PC-9 (cell line): ENCODE data around the gene PDSS1. TPM values are rescaled to one million over a fixed set of nuclear protein-coding genes. Genes with fewer than 3 reads are reported as not detected.

Experiments
- BruUV-seq: library from RNA; stranded (reverse); fragments of 400-500 nt; replicated peaks from 2 replicates; lab custom pipeline; 2021; lab: Mats Ljungman, UMichigan
- CTCF ChIA-PET: fragments of 300-600 bp; sonication (Branson Sonifier 250); formaldehyde crosslinking; loops from one replicate; lab custom pipeline; 2022; ENCODE audit warnings: antibody characterized with exemption; lab: Charles Lee
- POLR2A ChIA-PET: fragments of 300-600 bp; sonication (Branson Sonifier 250); formaldehyde crosslinking; loops from one replicate; lab custom pipeline; 2022; ENCODE audit warnings: antibody characterized with exemption; ENCODE audit not compliant: unreplicated experiment; lab: Charles Lee
- DNase-seq, 2 experiments: peaks; one replicate each; pipeline versions ENCODE4 v3.0.0 to v3.0.0-alpha.2; 2015 to 2022; ENCODE audit warnings: mixed read lengths in 1 of 2
- H2AFZ ChIP-seq: fragments of 200-600 bp; sonication (generic); 2 replicates; pipeline ENCODE4 v1.8.1; 2017; ENCODE audit warnings: antibody characterized with exemption
- H3F3A ChIP-seq: fragments of 200-600 bp; sonication (generic); 2 replicates; pipeline ENCODE4 v1.8.1; 2017; ENCODE audit warnings: antibody characterized with exemption, mild to moderate bottlenecking, low read depth; ENCODE audit not compliant: insufficient read depth
- H3K27ac ChIP-seq: fragments of 200-600 bp; sonication (generic); 2 replicates; pipeline ENCODE4 v1.6.1; 2016; ENCODE audit warnings: mixed run types
- H3K27me3 ChIP-seq: fragments of 200-600 bp; sonication (generic); 2 replicates; pipeline ENCODE4 v1.6.1; 2016; ENCODE audit warnings: low read depth, mixed run types; ENCODE audit not compliant: insufficient read depth
- H3K36me3 ChIP-seq: fragments of 200-600 bp; sonication (generic); 2 replicates; pipeline ENCODE4 v1.6.1; 2016; ENCODE audit warnings: low read depth, mixed run types
- H3K4me1 ChIP-seq: fragments of 200-600 bp; sonication (generic); replicated peaks from 2 replicates; pipeline ENCODE4 v1.6.1; 2016; ENCODE audit warnings: mixed run types; ENCODE audit not compliant: insufficient read depth
- H3K4me2 ChIP-seq: fragments of 200-600 bp; sonication (generic); 2 replicates; pipeline ENCODE4 v1.6.1; 2017; ENCODE audit warnings: mixed run types
- H3K4me3 ChIP-seq: fragments of 200-600 bp; sonication (generic); 2 replicates; pipeline ENCODE4 v1.6.1; 2016; ENCODE audit warnings: mixed run types
- H3K79me2 ChIP-seq: fragments of 200-600 bp; sonication (generic); 2 replicates; pipeline ENCODE4 v1.6.1; 2017; ENCODE audit warnings: low read depth, mixed run types
- H3K9me2 ChIP-seq: fragments of 200-600 bp; sonication (generic); 2 replicates; pipeline ENCODE4 v1.8.1; 2017; ENCODE audit warnings: mild to moderate bottlenecking; ENCODE audit not compliant: insufficient read depth
- H3K9me3 ChIP-seq: fragments of 200-600 bp; sonication (generic); 2 replicates; pipeline ENCODE4 v1.8.1; 2016; ENCODE audit warnings: low read depth; ENCODE audit not compliant: insufficient read depth
- H4K20me1 ChIP-seq: fragments of 200-600 bp; sonication (generic); 2 replicates; pipeline ENCODE4 v1.8.1; 2017; ENCODE audit not compliant: insufficient read depth
- EZH2 ChIP-seq: fragments of 200-600 bp; sonication (generic); IDR thresholded peaks from 2 replicates; pipeline ENCODE4 v1.8.0; 2017; ENCODE audit warnings: antibody characterized with exemption, low read depth
- intact Hi-C: fragments of 100-400 bp; cut with micrococcal nuclease; formaldehyde crosslinking; loops from one replicate; pipeline ENCODE4 v1.10.0; 2022; ENCODE audit not compliant: unreplicated experiment
- total RNA-seq: library from RNA; stranded (reverse); gene quantifications from 2 replicates; pipeline ENCODE4 v1.2.3, GENCODE V29; 2021
- TF ChIP-seq, protein P1 (sequence below): fragments of 200-600 bp; sonication (generic); conservative IDR thresholded peaks from 2 replicates; pipeline ENCODE4 v1.6.1; 2017; ENCODE audit warnings: mixed run types, antibody characterized with exemption, mild to moderate bottlenecking, moderate library complexity

PDSS1 gene
- total RNA-seq, 1 experiment from 2014 or later = 5.6 TPM

DNA sequence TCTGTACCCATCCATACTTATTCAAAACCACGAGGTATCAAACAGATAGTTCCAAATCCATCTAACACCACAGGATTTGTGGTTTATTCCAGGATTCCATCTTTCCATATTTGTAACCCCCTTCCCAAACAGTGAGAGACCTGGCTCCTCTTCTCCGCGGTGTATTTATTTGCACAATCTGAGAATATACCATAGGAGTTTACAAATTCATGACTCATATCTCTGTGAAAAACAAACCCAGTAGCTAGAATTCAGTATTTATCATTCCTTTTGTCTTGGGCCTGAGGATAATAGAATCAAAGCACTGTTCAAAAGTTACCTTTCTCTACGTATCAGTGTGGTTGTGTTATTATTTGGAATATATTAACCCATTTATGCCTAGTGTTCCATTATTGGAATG lies 31.9 kb downstream of the PDSS1 start:
- Histone ChIP-seq H3K4me2 (no peak overlapping the region), H3K4me3 (no peak overlapping the region), H3K9me3 (no peaks in the 10 kb centered on the region), H3K27me3 (no peaks in the 10 kb centered on the region), H2AFZ (no peak overlapping the region), H3K27ac (no peak overlapping the region), H3K79me2 (no peaks in the 10 kb centered on the region), H3K36me3 (no peaks in the 10 kb centered on the region), H4K20me1 (no peaks in the 10 kb centered on the region), H3K4me1 (no peaks in the 10 kb centered on the region), H3F3A (no peaks in the 10 kb centered on the region), H3K9me2 (no peaks in the 10 kb centered on the region)
- BruUV-seq = no TSS peak
- TF ChIP-seq, protein P1, sequence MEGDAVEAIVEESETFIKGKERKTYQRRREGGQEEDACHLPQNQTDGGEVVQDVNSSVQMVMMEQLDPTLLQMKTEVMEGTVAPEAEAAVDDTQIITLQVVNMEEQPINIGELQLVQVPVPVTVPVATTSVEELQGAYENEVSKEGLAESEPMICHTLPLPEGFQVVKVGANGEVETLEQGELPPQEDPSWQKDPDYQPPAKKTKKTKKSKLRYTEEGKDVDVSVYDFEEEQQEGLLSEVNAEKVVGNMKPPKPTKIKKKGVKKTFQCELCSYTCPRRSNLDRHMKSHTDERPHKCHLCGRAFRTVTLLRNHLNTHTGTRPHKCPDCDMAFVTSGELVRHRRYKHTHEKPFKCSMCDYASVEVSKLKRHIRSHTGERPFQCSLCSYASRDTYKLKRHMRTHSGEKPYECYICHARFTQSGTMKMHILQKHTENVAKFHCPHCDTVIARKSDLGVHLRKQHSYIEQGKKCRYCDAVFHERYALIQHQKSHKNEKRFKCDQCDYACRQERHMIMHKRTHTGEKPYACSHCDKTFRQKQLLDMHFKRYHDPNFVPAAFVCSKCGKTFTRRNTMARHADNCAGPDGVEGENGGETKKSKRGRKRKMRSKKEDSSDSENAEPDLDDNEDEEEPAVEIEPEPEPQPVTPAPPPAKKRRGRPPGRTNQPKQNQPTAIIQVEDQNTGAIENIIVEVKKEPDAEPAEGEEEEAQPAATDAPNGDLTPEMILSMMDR = no peak
- TF ChIP-seq EZH2 = no peak
- CTCF ChIA-PET = no interaction called here
- POLR2A ChIA-PET = no interaction called here
- DNase-seq = no peak
- intact Hi-C loops = loop anchor here (5.0 kb wide), 2 partner anchors 133 to 633 kb away; partner anchors contain the start of gene ABI1

DNA sequence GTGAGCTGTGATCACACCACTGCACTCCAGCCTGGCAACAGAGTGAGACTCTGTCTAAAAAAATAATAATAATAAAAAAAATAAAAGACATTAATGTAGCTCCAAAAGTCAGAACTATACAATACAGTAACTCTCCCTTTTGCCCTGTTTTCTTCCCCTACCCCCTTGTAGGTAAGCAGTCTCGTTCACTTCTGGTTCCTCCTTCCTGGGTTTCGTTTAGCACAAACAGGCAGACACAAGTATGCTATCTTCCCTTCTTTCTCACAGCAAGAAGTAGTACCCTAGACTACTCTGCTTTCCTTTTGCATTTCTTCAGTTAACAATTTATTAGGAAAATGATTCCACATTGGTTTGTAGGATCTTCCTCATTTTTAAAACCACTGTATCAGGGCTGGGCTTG lies 33.1 kb downstream of the PDSS1 start:
- TF ChIP-seq, protein P1 = no peak
- TF ChIP-seq EZH2 = no peak
- ChIA-PET POLR2A (interaction anchor here (0.6 kb wide), 1 partner anchor 608 kb away, joined by 5 read pairs; no protein-coding TSS in a partner anchor), CTCF (no interaction called here)
- H3F3A ChIP-seq = no peaks in the 10 kb centered on the region
- DNase-seq = no peak
- H3K4me3 ChIP-seq = no peak overlapping the region
- no peaks in the 10 kb centered on the region for H3K4me1 ChIP-seq
- no peaks in the 10 kb centered on the region for H3K79me2 ChIP-seq
- H3K27me3 ChIP-seq = no peaks in the 10 kb centered on the region
- no peaks in the 10 kb centered on the region for H3K9me2 ChIP-seq
- intact Hi-C loops = no loop called here
- BruUV-seq = no TSS peak
- no peaks in the 10 kb centered on the region for H3K9me3 ChIP-seq
- H4K20me1 ChIP-seq = no peaks in the 10 kb centered on the region
- no peak overlapping the region for H3K4me2 ChIP-seq
- H2AFZ ChIP-seq = no peak overlapping the region
- no peak overlapping the region for H3K27ac ChIP-seq
- no peaks in the 10 kb centered on the region for H3K36me3 ChIP-seq

DNA sequence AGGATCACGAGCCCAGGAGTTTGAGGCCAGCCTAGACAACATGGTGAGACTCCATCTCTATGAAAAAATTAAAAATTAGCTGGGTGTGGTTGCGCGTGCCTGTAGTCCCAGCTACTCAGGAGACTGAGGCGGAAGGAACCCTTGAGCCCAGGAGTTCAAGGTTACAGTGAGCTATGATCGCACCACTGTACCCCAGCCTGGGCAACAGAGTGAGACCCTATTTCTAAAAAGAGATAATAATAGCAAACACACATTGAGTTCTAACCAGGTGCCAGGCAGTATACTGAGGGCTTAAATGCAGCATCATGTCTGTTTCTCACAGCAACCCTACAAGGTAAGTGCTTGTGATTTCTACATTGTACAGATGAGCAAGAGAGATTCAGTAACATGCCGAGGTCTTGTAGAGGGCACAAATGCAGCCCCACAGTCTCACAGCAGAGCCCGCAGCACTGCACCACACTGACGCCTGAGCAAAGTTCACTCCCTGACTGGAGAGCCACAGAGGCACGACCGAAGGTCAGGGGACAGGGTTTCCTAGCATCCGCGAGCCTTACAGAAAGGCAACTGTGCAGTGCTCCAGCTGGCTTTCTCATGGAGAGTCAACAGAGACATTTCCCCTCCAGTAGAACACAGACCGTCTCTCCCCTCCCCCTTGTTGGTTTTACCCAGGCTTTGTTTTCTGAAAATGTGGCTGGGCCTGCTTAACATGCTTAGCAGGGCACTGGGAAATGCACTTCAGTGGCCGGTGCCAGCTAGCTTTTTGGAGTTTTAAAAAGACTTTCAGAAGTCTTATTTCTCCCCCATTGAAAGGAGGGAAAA lies 36.5 kb downstream of the PDSS1 start:
- ChIA-PET POLR2A (no interaction called here), CTCF (no interaction called here)
- H4K20me1 ChIP-seq = no peaks in the 10 kb centered on the region
- DNase-seq = no peak
- BruUV-seq = no TSS peak
- TF ChIP-seq, protein P1 = no peak
- no peak for TF ChIP-seq EZH2
- no peaks in the 10 kb centered on the region for H3K36me3 ChIP-seq
- no peak overlapping the region for H3K4me2 ChIP-seq
- H3K27me3 ChIP-seq = no peaks in the 10 kb centered on the region
- H3F3A ChIP-seq = no peaks in the 10 kb centered on the region
- H3K27ac ChIP-seq = no peak overlapping the region
- H3K4me3 ChIP-seq = no peak overlapping the region
- no peaks in the 10 kb centered on the region for H3K9me3 ChIP-seq
- H3K79me2 ChIP-seq = no peaks in the 10 kb centered on the region
- H3K9me2 ChIP-seq = no peaks in the 10 kb centered on the region
- no peak overlapping the region for H2AFZ ChIP-seq
- H3K4me1 ChIP-seq = no peaks in the 10 kb centered on the region
- intact Hi-C loops = no loop called here
